ENCODE measurements around the gene CACUL1. TPM values are rescaled to one million over a fixed set of nuclear protein-coding genes. Genes with fewer than 3 reads are reported as not detected.

The CACUL1 gene
- total and polyA plus RNA-seq, 2 of the 13 experiments (the other 11 are each of a cell fraction or from before 2014, with no cell fraction given), result 14.2 to 31.0 TPM

GRCh38 chr10:118628397-118628796 is 126.4 kb downstream of the CACUL1 start (continued):
- TF ChIP-seq E2F5 (CRISPR knock-in tag; conservative IDR thresholded peaks at IDR 0.05) (no peak), ZNF225 (CRISPR knock-in tag; IDR thresholded peaks at IDR 0.05) (no peak), SALL1 (CRISPR knock-in tag; IDR thresholded peaks at IDR 0.05) (no peak), MAZ (IDR thresholded peaks at IDR 0.05; ENCODE audit: borderline replicate concordance, low read depth, low read length) (no peak), MAZ (CRISPR knock-in tag; IDR thresholded peaks at IDR 0.05; ENCODE audit: low read depth) (no peak), IRF9 (CRISPR knock-in tag; IDR thresholded peaks at IDR 0.05; ENCODE audit: borderline replicate concordance) (no peak), SAFB2 (CRISPR knock-in tag; IDR thresholded peaks at IDR 0.05; ENCODE audit: borderline replicate concordance, low read depth) (no peak), EEA1 (CRISPR knock-in tag; IDR thresholded peaks at IDR 0.05; ENCODE audit: borderline replicate concordance) (no peak), SAP130 (CRISPR knock-in tag; IDR thresholded peaks at IDR 0.05; ENCODE audit: low read depth) (no peak)
- TF ChIP-seq, protein P1, sequence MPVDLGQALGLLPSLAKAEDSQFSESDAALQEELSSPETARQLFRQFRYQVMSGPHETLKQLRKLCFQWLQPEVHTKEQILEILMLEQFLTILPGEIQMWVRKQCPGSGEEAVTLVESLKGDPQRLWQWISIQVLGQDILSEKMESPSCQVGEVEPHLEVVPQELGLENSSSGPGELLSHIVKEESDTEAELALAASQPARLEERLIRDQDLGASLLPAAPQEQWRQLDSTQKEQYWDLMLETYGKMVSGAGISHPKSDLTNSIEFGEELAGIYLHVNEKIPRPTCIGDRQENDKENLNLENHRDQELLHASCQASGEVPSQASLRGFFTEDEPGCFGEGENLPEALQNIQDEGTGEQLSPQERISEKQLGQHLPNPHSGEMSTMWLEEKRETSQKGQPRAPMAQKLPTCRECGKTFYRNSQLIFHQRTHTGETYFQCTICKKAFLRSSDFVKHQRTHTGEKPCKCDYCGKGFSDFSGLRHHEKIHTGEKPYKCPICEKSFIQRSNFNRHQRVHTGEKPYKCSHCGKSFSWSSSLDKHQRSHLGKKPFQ (CRISPR knock-in tag; IDR thresholded peaks at IDR 0.05; ENCODE audit: insufficient replicate concordance), result no peak

GRCh38 chr10:118626953-118627352 is 127.8 kb downstream of the CACUL1 start:
- no peaks in the 10 kb centered on the region for H3K36me3 ChIP-seq (replicated peaks in 1 of 2; ENCODE audit: control insufficient read depth in 1 of 2, insufficient read depth in 2 of 2, low read length in 2 of 2)
- WGBS (ENCODE audit: low lambda C conversion rate), result 8% methylated on average over 2 of the region's 3 CpGs
- H3K27ac ChIP-seq (ENCODE audit: extremely low read length, insufficient read depth, low read length), result no peak overlapping the region
- no peaks in the 10 kb centered on the region for H3K4me1 ChIP-seq (ENCODE audit: insufficient read depth, low read length)
- no peaks in the 10 kb centered on the region for H4K20me1 ChIP-seq (ENCODE audit: insufficient read depth, low read length)
- BruUV-seq (replicated peaks), result no TSS peak
- intact Hi-C loops (cut with micrococcal nuclease; ENCODE audit: unreplicated experiment), result no loop called here
- peaks cover 1 to 18% of the 10 kb centered on the region in 2 experiments; a peak in 3 of 5 replicates for H3K27me3 ChIP-seq (ENCODE audit: control insufficient read depth in 1 of 2, insufficient read depth in 2 of 2, low read length in 2 of 2)
- CTCF ChIA-PET (ENCODE audit: low intra/inter-chr PET ratio, low total read pairs), result no interaction called here
- in situ Hi-C loops (cut with HindIII; ENCODE audit: extremely low pct_ligation_motif_present, low pct_unique_long_range_greater_than_20kb), result no loop called here
- no peak for FAIRE-seq
- H3K4me3 ChIP-seq (replicated peaks in 1 of 3; ENCODE audit: insufficient read depth in 1 of 3, low read depth in 2 of 3, low read length in 3 of 3), result no peak overlapping the region
- DNase-seq (ENCODE audit: low spot score), result no peak
- no peaks in the 10 kb centered on the region for H3K9me3 ChIP-seq (ENCODE audit: low read length)
- H3K9ac ChIP-seq (ENCODE audit: insufficient read depth, low read depth, low read length), result no peak overlapping the region
- H2AFZ ChIP-seq (ENCODE audit: low read length), result no peak overlapping the region
- ATAC-seq, result peak; percentile 54; the same call in 2 of the 3 replicates
- POLR2A ChIA-PET, result no interaction called here
- H3K79me2 ChIP-seq (ENCODE audit: insufficient read depth, low read length), result no peaks in the 10 kb centered on the region
- H3K4me2 ChIP-seq (ENCODE audit: low read depth, low read length), result no peak overlapping the region
- TF ChIP-seq MIER3 (CRISPR knock-in tag; IDR thresholded peaks at IDR 0.05; ENCODE audit: borderline replicate concordance) (no peak), ETS1 (CRISPR knock-in tag; IDR thresholded peaks at IDR 0.05) (no peak), YEATS4 (CRISPR knock-in tag; IDR thresholded peaks at IDR 0.05; ENCODE audit: borderline replicate concordance) (no peak), ZNF503 (CRISPR knock-in tag; IDR thresholded peaks at IDR 0.05) (no peak), MTF2 (CRISPR knock-in tag; IDR thresholded peaks at IDR 0.05; ENCODE audit: borderline replicate concordance) (no peak), ZNF143 (CRISPR knock-in tag; IDR thresholded peaks at IDR 0.05) (no peak)

Data from HepG2 (cell line).